ENCODE results near the gene STRBP. TPM values are rescaled to one million over a fixed set of nuclear protein-coding genes. Genes with fewer than 3 reads are reported as not detected.

The STRBP gene
- total and polyA plus RNA-seq, 9 of the 15 experiments (the other 6 are each of a cell fraction or from before 2014, with no cell fraction given), result 27.7 to 84.0 (median 70.2) TPM

DNA sequence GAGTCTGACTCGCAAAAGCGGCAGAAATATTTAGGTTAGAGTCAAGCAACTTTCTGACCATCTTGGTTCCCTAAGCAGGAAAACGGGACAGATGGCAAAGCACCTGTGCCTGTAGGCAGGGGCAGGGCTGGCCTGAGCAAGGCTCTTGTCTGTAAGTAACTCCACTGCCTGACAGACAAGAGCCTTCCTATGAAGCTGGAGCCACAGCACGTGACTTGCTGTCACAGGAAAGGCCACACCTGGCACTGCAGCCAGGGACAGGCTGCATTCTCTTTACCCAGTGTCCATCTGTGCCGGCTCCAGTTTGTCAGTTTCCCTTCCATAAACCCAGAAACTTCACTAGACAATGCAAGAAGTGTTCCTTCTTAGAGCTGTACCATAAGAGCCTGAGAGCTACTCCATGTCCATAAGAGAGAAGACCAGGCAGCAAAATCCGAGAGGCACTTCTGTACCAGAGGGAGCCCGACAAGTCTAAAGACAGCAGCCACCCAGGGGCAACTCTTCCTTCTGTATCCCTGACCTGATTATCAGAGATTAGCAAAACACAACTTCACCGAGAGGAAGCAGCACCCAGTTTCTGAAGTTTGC lies 156.9 kb downstream of the STRBP start (continued):
- TF ChIP-seq, protein P1, sequence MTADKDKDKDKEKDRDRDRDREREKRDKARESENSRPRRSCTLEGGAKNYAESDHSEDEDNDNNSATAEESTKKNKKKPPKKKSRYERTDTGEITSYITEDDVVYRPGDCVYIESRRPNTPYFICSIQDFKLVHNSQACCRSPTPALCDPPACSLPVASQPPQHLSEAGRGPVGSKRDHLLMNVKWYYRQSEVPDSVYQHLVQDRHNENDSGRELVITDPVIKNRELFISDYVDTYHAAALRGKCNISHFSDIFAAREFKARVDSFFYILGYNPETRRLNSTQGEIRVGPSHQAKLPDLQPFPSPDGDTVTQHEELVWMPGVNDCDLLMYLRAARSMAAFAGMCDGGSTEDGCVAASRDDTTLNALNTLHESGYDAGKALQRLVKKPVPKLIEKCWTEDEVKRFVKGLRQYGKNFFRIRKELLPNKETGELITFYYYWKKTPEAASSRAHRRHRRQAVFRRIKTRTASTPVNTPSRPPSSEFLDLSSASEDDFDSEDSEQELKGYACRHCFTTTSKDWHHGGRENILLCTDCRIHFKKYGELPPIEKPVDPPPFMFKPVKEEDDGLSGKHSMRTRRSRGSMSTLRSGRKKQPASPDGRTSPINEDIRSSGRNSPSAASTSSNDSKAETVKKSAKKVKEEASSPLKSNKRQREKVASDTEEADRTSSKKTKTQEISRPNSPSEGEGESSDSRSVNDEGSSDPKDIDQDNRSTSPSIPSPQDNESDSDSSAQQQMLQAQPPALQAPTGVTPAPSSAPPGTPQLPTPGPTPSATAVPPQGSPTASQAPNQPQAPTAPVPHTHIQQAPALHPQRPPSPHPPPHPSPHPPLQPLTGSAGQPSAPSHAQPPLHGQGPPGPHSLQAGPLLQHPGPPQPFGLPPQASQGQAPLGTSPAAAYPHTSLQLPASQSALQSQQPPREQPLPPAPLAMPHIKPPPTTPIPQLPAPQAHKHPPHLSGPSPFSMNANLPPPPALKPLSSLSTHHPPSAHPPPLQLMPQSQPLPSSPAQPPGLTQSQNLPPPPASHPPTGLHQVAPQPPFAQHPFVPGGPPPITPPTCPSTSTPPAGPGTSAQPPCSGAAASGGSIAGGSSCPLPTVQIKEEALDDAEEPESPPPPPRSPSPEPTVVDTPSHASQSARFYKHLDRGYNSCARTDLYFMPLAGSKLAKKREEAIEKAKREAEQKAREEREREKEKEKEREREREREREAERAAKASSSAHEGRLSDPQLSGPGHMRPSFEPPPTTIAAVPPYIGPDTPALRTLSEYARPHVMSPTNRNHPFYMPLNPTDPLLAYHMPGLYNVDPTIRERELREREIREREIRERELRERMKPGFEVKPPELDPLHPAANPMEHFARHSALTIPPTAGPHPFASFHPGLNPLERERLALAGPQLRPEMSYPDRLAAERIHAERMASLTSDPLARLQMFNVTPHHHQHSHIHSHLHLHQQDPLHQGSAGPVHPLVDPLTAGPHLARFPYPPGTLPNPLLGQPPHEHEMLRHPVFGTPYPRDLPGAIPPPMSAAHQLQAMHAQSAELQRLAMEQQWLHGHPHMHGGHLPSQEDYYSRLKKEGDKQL (CRISPR knock-in tag; IDR thresholded peaks at IDR 0.05; ENCODE audit: borderline replicate concordance), result no peak
- TF ChIP-seq, protein P2, sequence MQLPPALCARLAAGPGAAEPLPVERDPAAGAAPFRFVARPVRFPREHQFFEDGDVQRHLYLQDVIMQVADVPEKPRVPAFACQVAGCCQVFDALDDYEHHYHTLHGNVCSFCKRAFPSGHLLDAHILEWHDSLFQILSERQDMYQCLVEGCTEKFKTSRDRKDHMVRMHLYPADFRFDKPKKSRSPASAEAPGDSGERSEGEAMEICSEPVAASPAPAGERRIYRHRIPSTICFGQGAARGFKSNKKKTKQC (CRISPR knock-in tag; IDR thresholded peaks at IDR 0.05), result no peak
- TF ChIP-seq ETV1 (tag; conservative IDR thresholded peaks at IDR 0.05; ENCODE audit: low read depth), result no peak

Data from K562 (cell line).